Breast epithelium (tissue), 4 donors: ENCODE data around the gene TLDC2. TPM values are rescaled to one million over a fixed set of nuclear protein-coding genes. Genes with fewer than 3 reads are reported as not detected.

Experiments
- DNase-seq, 2 donors: peaks; one replicate each; pipeline ENCODE4 v3.0.0-alpha.2; 2019; ENCODE audit warnings: low spot score in 2 of 2
- H3K27ac ChIP-seq, 2 donors: fragments of 200-600 bp; sonication (generic) in 1 of 2; one replicate each; pipeline ENCODE4 v1.5.1; 2016 to 2019; ENCODE audit warnings: mild to moderate bottlenecking in 1 of 2
- H3K27me3 ChIP-seq, 2 donors: fragments of 200-600 bp; sonication (generic) in 1 of 2; one replicate each; pipeline versions ENCODE4 v1.5.1 to v1.6.0; 2017 to 2019; ENCODE audit warnings: control low read depth in 1 of 2, mild to moderate bottlenecking in 1 of 2
- H3K36me3 ChIP-seq: fragments of 200-600 bp; one replicate; pipeline ENCODE4 v1.5.1; 2019
- H3K4me1 ChIP-seq, 2 donors: fragments of 200-600 bp; sonication (generic); one replicate each; pipeline ENCODE4 v1.5.1; 2016 to 2019; ENCODE audit warnings: control low read depth in 1 of 2
- H3K4me3 ChIP-seq, 3 donors: fragments of 200-600 bp; sonication (generic); 1 replicate in 2 of 3; 2 replicates in 1 of 3; pipeline ENCODE4 v1.5.1; 2016 to 2019; ENCODE audit warnings: mild to moderate bottlenecking in 3 of 3, moderate library complexity in 2 of 3
- H3K9me3 ChIP-seq, 2 donors: fragments of 200-600 bp; sonication (generic) in 1 of 2; one replicate each; pipeline ENCODE4 v1.5.1; 2016 to 2019; ENCODE audit warnings: control low read depth in 1 of 2
- CTCF ChIP-seq, 3 donors: fragments of 450-650 bp; IDR thresholded peaks; one replicate each; pipeline ENCODE4 v1.5.1; 2016 to 2017; ENCODE audit warnings: antibody characterized with exemption in 3 of 3, mild to moderate bottlenecking in 3 of 3, moderate library complexity in 3 of 3
- POLR2A ChIP-seq: fragments of 450-650 bp; IDR thresholded peaks from one replicate; pipeline ENCODE4 v1.6.1; 2016; ENCODE audit warnings: antibody characterized with exemption, mild to moderate bottlenecking, moderate library complexity
- POLR2AphosphoS5 ChIP-seq, 3 donors: sonication (generic); formaldehyde crosslinking; IDR thresholded peaks; one replicate each; pipeline ENCODE4 v1.6.1; 2017; ENCODE audit warnings: antibody characterized with exemption in 3 of 3
- intact Hi-C: fragments of 100-400 bp; cut with DNase I; formaldehyde crosslinking; loops from one replicate; pipeline ENCODE4 v1.15.1; 2023; ENCODE audit warnings: low total_unique reads
- total RNA-seq, 3 donors: library from RNA; depleted of rRNA; stranded (reverse); fragments of >200 nt; gene quantifications; one replicate each; pipeline ENCODE4 v1.1.0, GENCODE V29; 2016

The TLDC2 gene
- total RNA-seq, 3 donors from 2014 or later, result 1.1 TPM; not detected in 2

GRCh38 chr20:36916199-36916598 lies 40.3 kb downstream of the TLDC2 start:
- no peak for DNase-seq
- Histone ChIP-seq H3K4me1 (no peaks in the 10 kb centered on the region), H3K27me3 (no peaks in the 10 kb centered on the region), H3K4me3 (no peak overlapping the region), H3K9me3 (no peaks in the 10 kb centered on the region), H3K36me3 (no peaks in the 10 kb centered on the region), H3K27ac (no peak overlapping the region)
- intact Hi-C loops, result no loop called here
- no peak for TF ChIP-seq POLR2AphosphoS5 (IDR thresholded peaks at IDR 0.05)
- no peak for TF ChIP-seq POLR2A
- no peak for TF ChIP-seq CTCF (IDR thresholded peaks at IDR 0.05)

- Histone ChIP-seq H3K9me3 (no peaks in the 10 kb centered on the region), H3K27me3 (no peaks in the 10 kb centered on the region), H3K36me3 (no peaks in the 10 kb centered on the region), H3K4me1 (no peaks in the 10 kb centered on the region), H3K27ac (no peak overlapping the region), H3K4me3 (no peak overlapping the region)
- DNase-seq, result no peak
- TF ChIP-seq POLR2AphosphoS5 (IDR thresholded peaks at IDR 0.05) (no peak), CTCF (IDR thresholded peaks at IDR 0.05) (no peak), POLR2A (no peak)
- intact Hi-C loops, result no loop called here
These were observed 41.3 kb downstream of the TLDC2 start for GRCh38 chr20:36917240-36917639.

- no peak for DNase-seq
- TF ChIP-seq POLR2A (no peak), POLR2AphosphoS5 (IDR thresholded peaks at IDR 0.05) (no peak), CTCF (IDR thresholded peaks at IDR 0.05) (no peak)
- no peak overlapping the region for H3K27ac ChIP-seq
- H3K27me3 ChIP-seq, result no peaks in the 10 kb centered on the region
- intact Hi-C loops, result no loop called here
- H3K9me3 ChIP-seq, result no peaks in the 10 kb centered on the region
- H3K4me3 ChIP-seq, result no peak overlapping the region
- H3K36me3 ChIP-seq, result no peaks in the 10 kb centered on the region
- H3K4me1 ChIP-seq, result no peaks in the 10 kb centered on the region
These were observed 42.0 kb downstream of the TLDC2 start for GRCh38 chr20:36917943-36918342.

- Histone ChIP-seq H3K36me3 (no peaks in the 10 kb centered on the region), H3K27me3 (no peaks in the 10 kb centered on the region), H3K27ac (peak overlapping the region in 1 of 2 donors; percentile 10), H3K4me1 (no peaks in the 10 kb centered on the region), H3K9me3 (no peaks in the 10 kb centered on the region), H3K4me3 (no peak overlapping the region)
- no peak for DNase-seq
- intact Hi-C loops, result no loop called here
- TF ChIP-seq POLR2A (no peak), CTCF (IDR thresholded peaks at IDR 0.05) (peak; percentile 73 to 92 (median 83))
These were observed 43.9 kb downstream of the TLDC2 start for GRCh38 chr20:36919715-36920333.

- Histone ChIP-seq H3K27ac (peak overlapping the region in 1 of 2 donors; percentile 10), H3K27me3 (no peaks in the 10 kb centered on the region), H3K36me3 (no peaks in the 10 kb centered on the region), H3K9me3 (no peaks in the 10 kb centered on the region), H3K4me1 (no peaks in the 10 kb centered on the region), H3K4me3 (no peak overlapping the region)
- intact Hi-C loops, result no loop called here
- DNase-seq, result no peak
- no peak for TF ChIP-seq POLR2AphosphoS5 (IDR thresholded peaks at IDR 0.05)
- no peak for TF ChIP-seq CTCF (IDR thresholded peaks at IDR 0.05)
- TF ChIP-seq POLR2A, result no peak
These were observed 44.4 kb downstream of the TLDC2 start for GRCh38 chr20:36920334-36920730.
